Activated T-cell treated with anti-CD3 and anti-CD28 coated beads, Interleukin-2, amount 50 U/mL, for 4 hours (primary cell): Measurements from ENCODE around the gene TRIM9. TPM values are rescaled to one million over a fixed set of nuclear protein-coding genes. Genes with fewer than 3 reads are reported as not detected.

Experiments
- ATAC-seq, 2 donors: fragments of 200-7000 bp; cut with Tn5 transposase; one replicate each; pipeline ENCODE4 v1.10.0; 2021
- DNase-seq: peaks from one replicate; pipeline ENCODE4 v3.0.0-alpha.2; 2020
- H3K27me3 Mint-ChIP-seq: one replicate; pipeline ENCODE4 v1.8.0; 2021; ENCODE audit warnings: low read depth, mixed read lengths
- H3K36me3 Mint-ChIP-seq: one replicate; pipeline ENCODE4 v1.8.0; 2022; ENCODE audit warnings: mixed read lengths; ENCODE audit not compliant: insufficient read depth
- H3K4me1 Mint-ChIP-seq: one replicate; pipeline ENCODE4 v1.8.0; 2021; ENCODE audit warnings: low read depth, mixed read lengths
- H3K4me3 Mint-ChIP-seq: one replicate; pipeline ENCODE4 v1.8.0; 2021; ENCODE audit warnings: mild to moderate bottlenecking, moderate library complexity, mixed read lengths
- H3K9me3 Mint-ChIP-seq: one replicate; pipeline ENCODE4 v1.8.0; 2021; ENCODE audit warnings: mixed read lengths
- total RNA-seq, 3 donors: library from RNA; stranded (reverse); gene quantifications; one replicate each; pipeline ENCODE4 v1.2.1, GENCODE V29; 2021

Gene TRIM9
- total RNA-seq, 3 donors from 2014 or later: 0.43 to 0.58 (median 0.54) TPM

GRCh38 chr14:51081712-51082111 is 13.2 kb downstream of the TRIM9 start:
- Mint-ChIP-seq H3K9me3 (no peaks in the 10 kb centered on the region), H3K4me1 (no peaks in the 10 kb centered on the region)
- no peak for ATAC-seq

GRCh38 chr14:51081209-51081608 is 13.7 kb downstream of the TRIM9 start:
- Mint-ChIP-seq H3K27me3 (peaks cover 5% of the 10 kb centered on the region), H3K36me3 (no peaks in the 10 kb centered on the region), H3K4me3 (no peak overlapping the region), H3K9me3 (no peaks in the 10 kb centered on the region), H3K4me1 (no peaks in the 10 kb centered on the region)
- no peak for DNase-seq
- ATAC-seq: no peak

More at GRCh38 chr14:51081712-51082111, 13.2 kb downstream of the TRIM9 start:
- no peak overlapping the region for H3K4me3 Mint-ChIP-seq
- no peak for DNase-seq
- H3K36me3 Mint-ChIP-seq: no peaks in the 10 kb centered on the region
- peaks cover 5% of the 10 kb centered on the region for H3K27me3 Mint-ChIP-seq

GRCh38 chr14:51080645-51081044 is 14.3 kb downstream of the TRIM9 start:
- ATAC-seq: no peak
- H3K9me3 Mint-ChIP-seq: no peaks in the 10 kb centered on the region
- H3K36me3 Mint-ChIP-seq: no peaks in the 10 kb centered on the region
- no peak for DNase-seq
- H3K4me3 Mint-ChIP-seq: no peak overlapping the region
- H3K4me1 Mint-ChIP-seq: no peaks in the 10 kb centered on the region
- peaks cover 6% of the 10 kb centered on the region for H3K27me3 Mint-ChIP-seq

GRCh38 chr14:51079489-51079888 is 15.4 kb downstream of the TRIM9 start:
- Mint-ChIP-seq H3K9me3 (no peaks in the 10 kb centered on the region), H3K4me3 (no peak overlapping the region), H3K36me3 (no peaks in the 10 kb centered on the region), H3K27me3 (peaks cover 8% of the 10 kb centered on the region), H3K4me1 (no peaks in the 10 kb centered on the region)
- no peak for DNase-seq
- no peak for ATAC-seq

- H3K27me3 Mint-ChIP-seq: peaks cover 11% of the 10 kb centered on the region
- H3K4me3 Mint-ChIP-seq: no peak overlapping the region
- no peaks in the 10 kb centered on the region for H3K4me1 Mint-ChIP-seq
- no peaks in the 10 kb centered on the region for H3K9me3 Mint-ChIP-seq
- ATAC-seq: no peak
- no peak for DNase-seq
- no peaks in the 10 kb centered on the region for H3K36me3 Mint-ChIP-seq
Observed at GRCh38 chr14:51079085-51079484, 15.8 kb downstream of the TRIM9 start.

GRCh38 chr14:51074701-51075385 is 20.1 kb downstream of the TRIM9 start:
- ATAC-seq: no peak
- Mint-ChIP-seq H3K4me3 (no peak overlapping the region), H3K9me3 (no peaks in the 10 kb centered on the region), H3K27me3 (peaks cover 13% of the 10 kb centered on the region), H3K4me1 (no peaks in the 10 kb centered on the region), H3K36me3 (no peaks in the 10 kb centered on the region)
- DNase-seq: no peak

GRCh38 chr14:51073731-51074130 is 21.2 kb downstream of the TRIM9 start:
- no peak overlapping the region for H3K4me3 Mint-ChIP-seq
- ATAC-seq (no peak), DNase-seq (no peak)
- no peaks in the 10 kb centered on the region for H3K36me3 Mint-ChIP-seq
- H3K27me3 Mint-ChIP-seq: peaks cover 13% of the 10 kb centered on the region
- H3K9me3 Mint-ChIP-seq: no peaks in the 10 kb centered on the region
- H3K4me1 Mint-ChIP-seq: no peaks in the 10 kb centered on the region

- ATAC-seq (no peak), DNase-seq (no peak)
- Mint-ChIP-seq H3K27me3 (peaks cover 13% of the 10 kb centered on the region), H3K4me1 (no peaks in the 10 kb centered on the region), H3K36me3 (no peaks in the 10 kb centered on the region), H3K4me3 (no peak overlapping the region), H3K9me3 (no peaks in the 10 kb centered on the region)
Observed at GRCh38 chr14:51072976-51073375, 21.9 kb downstream of the TRIM9 start.

- Mint-ChIP-seq H3K27me3 (peaks cover 13% of the 10 kb centered on the region), H3K4me1 (no peaks in the 10 kb centered on the region), H3K4me3 (no peak overlapping the region), H3K36me3 (no peaks in the 10 kb centered on the region), H3K9me3 (no peaks in the 10 kb centered on the region)
- ATAC-seq (no peak), DNase-seq (no peak)
Observed at GRCh38 chr14:51071857-51072256, 23.0 kb downstream of the TRIM9 start.

- H3K4me3 Mint-ChIP-seq: no peak overlapping the region
- H3K27me3 Mint-ChIP-seq: peaks cover 13% of the 10 kb centered on the region
- H3K4me1 Mint-ChIP-seq: no peaks in the 10 kb centered on the region
- no peaks in the 10 kb centered on the region for H3K9me3 Mint-ChIP-seq
- H3K36me3 Mint-ChIP-seq: no peaks in the 10 kb centered on the region
- DNase-seq (no peak), ATAC-seq (no peak)
Observed at GRCh38 chr14:51070726-51071125, 24.2 kb downstream of the TRIM9 start.

- DNase-seq (no peak), ATAC-seq (no peak)
- Mint-ChIP-seq H3K4me3 (no peak overlapping the region), H3K27me3 (peaks cover 7% of the 10 kb centered on the region), H3K4me1 (no peaks in the 10 kb centered on the region), H3K36me3 (no peaks in the 10 kb centered on the region), H3K9me3 (no peaks in the 10 kb centered on the region)
Observed at GRCh38 chr14:51069055-51069454, 25.9 kb downstream of the TRIM9 start.

GRCh38 chr14:51068268-51068667 is 26.6 kb downstream of the TRIM9 start:
- Mint-ChIP-seq H3K27me3 (no peaks in the 10 kb centered on the region), H3K9me3 (peaks cover 2% of the 10 kb centered on the region), H3K4me3 (no peak overlapping the region), H3K36me3 (no peaks in the 10 kb centered on the region), H3K4me1 (no peaks in the 10 kb centered on the region)
- no peak for ATAC-seq
- no peak for DNase-seq

- no peak for ATAC-seq
- H3K4me1 Mint-ChIP-seq: no peaks in the 10 kb centered on the region
- no peak overlapping the region for H3K4me3 Mint-ChIP-seq
- no peak for DNase-seq
- no peaks in the 10 kb centered on the region for H3K36me3 Mint-ChIP-seq
- H3K27me3 Mint-ChIP-seq: no peaks in the 10 kb centered on the region
- H3K9me3 Mint-ChIP-seq: peaks cover 12% of the 10 kb centered on the region
Observed at GRCh38 chr14:51067295-51067694, 27.6 kb downstream of the TRIM9 start.

- no peaks in the 10 kb centered on the region for H3K27me3 Mint-ChIP-seq
- no peak for DNase-seq
- no peaks in the 10 kb centered on the region for H3K4me1 Mint-ChIP-seq
- H3K36me3 Mint-ChIP-seq: no peaks in the 10 kb centered on the region
- no peak overlapping the region for H3K4me3 Mint-ChIP-seq
- H3K9me3 Mint-ChIP-seq: peaks cover 14% of the 10 kb centered on the region
- no peak for ATAC-seq
Observed at GRCh38 chr14:51066576-51066975, 28.3 kb downstream of the TRIM9 start.

GRCh38 chr14:51059032-51059431 is 35.9 kb downstream of the TRIM9 start:
- H3K4me3 Mint-ChIP-seq: no peak overlapping the region

More at GRCh38 chr14:51059032-51059431, 35.9 kb downstream of the TRIM9 start:
- ATAC-seq: no peak
- H3K9me3 Mint-ChIP-seq: peaks cover 14% of the 10 kb centered on the region
- DNase-seq: no peak
- peaks cover 10% of the 10 kb centered on the region for H3K27me3 Mint-ChIP-seq
- H3K4me1 Mint-ChIP-seq: no peaks in the 10 kb centered on the region
- no peaks in the 10 kb centered on the region for H3K36me3 Mint-ChIP-seq
